Osteoblast (primary cell): ENCODE results near the gene TTC28. TPM values are rescaled to one million over a fixed set of nuclear protein-coding genes. Genes with fewer than 3 reads are reported as not detected.

Source experiments
- DNase-seq: peaks from one replicate; pipeline ENCODE4 v3.0.0; 2011; ENCODE audit warnings: low spot score, mixed read lengths; ENCODE audit not compliant: insufficient read length; ENCODE audit errors: missing footprints
- H2AFZ ChIP-seq: 2 replicates; pipeline ENCODE4 v1.6.0; 2011; ENCODE audit warnings: mild to moderate bottlenecking, low read length
- H3K27ac ChIP-seq: 2 replicates; pipeline ENCODE4 v1.5.1; 2011; ENCODE audit warnings: mild to moderate bottlenecking, low read depth, low read length, moderate library complexity
- H3K27me3 ChIP-seq: 2 replicates; pipeline ENCODE4 v1.6.0; 2012; ENCODE audit warnings: mild to moderate bottlenecking, control low read depth, inconsistent platforms, low read length, moderate library complexity; ENCODE audit not compliant: insufficient read depth
- H3K36me3 ChIP-seq: 2 replicates; pipeline ENCODE4 v1.5.1; 2011; ENCODE audit warnings: mild to moderate bottlenecking, low read length, control low read depth, moderate library complexity; ENCODE audit not compliant: insufficient read depth
- H3K4me1 ChIP-seq: 2 replicates; pipeline ENCODE4 v1.5.1; 2011; ENCODE audit warnings: mild to moderate bottlenecking, low read length, control low read depth, moderate library complexity; ENCODE audit not compliant: insufficient read depth
- H3K4me2 ChIP-seq: 2 replicates; pipeline ENCODE4 v1.6.0; 2011; ENCODE audit warnings: mild to moderate bottlenecking, low read length; ENCODE audit not compliant: insufficient read depth
- H3K4me3 ChIP-seq: fragments of 200-600 bp; sonication (generic); 3 replicates; pipeline ENCODE4 v1.5.1; 2012; ENCODE audit warnings: mild to moderate bottlenecking, low read length, inconsistent platforms; ENCODE audit not compliant: insufficient read depth
- H3K79me2 ChIP-seq: 2 replicates; pipeline ENCODE4 v1.6.0; 2012; ENCODE audit warnings: mild to moderate bottlenecking, low read length, control low read depth, inconsistent platforms; ENCODE audit not compliant: insufficient read depth
- H3K9me3 ChIP-seq: 2 replicates; pipeline ENCODE4 v1.5.1; 2011; ENCODE audit warnings: low read depth, low read length, control low read depth
- H4K20me1 ChIP-seq: 2 replicates; pipeline ENCODE4 v1.6.0; 2012; ENCODE audit warnings: mild to moderate bottlenecking, low read length, control low read depth; ENCODE audit not compliant: insufficient read depth
- total RNA-seq: library from RNA; depleted of rRNA; stranded (reverse); fragments of >200 nt; gene quantifications from 2 replicates; pipeline ENCODE4 v1.2.3, GENCODE V29; 2012
- TF ChIP-seq, protein P1 (sequence below): IDR thresholded peaks from 2 replicates; pipeline ENCODE4 v1.5.1; 2011; ENCODE audit warnings: mild to moderate bottlenecking, low read depth, low read length, moderate library complexity; ENCODE audit errors: extremely low read depth

TTC28 gene
- total RNA-seq, 1 donor: 48.1 TPM

DNA sequence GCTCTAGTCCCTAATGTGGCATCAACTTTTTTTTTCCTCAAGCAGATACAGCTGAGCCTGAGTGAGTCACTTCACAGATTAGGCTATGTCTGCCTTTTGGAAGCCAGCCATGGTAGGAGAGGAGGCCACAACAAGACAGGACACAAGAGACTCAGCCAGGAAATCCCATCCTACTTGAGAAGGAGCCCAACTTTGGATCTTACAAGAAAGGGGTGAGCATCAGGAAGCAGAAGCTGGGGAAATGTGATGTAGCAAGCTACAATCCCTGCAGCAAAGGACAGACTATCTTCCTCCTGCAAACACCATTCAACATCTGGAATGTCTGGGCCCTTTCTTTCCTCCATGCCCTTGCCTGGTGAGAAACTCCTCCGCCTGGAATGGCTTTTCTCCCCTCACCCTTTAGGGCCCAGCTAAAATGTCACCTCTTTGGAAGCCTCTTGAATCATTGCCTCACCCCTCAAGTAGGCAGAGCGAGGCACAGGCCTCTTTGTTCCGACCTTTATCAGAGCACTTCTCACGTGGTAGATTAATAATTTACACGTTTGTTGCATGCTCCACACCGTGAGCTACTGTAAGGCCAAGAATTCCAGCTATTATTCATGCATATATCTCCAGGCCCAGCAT, 604.2 kb downstream of the TTC28 start:
- Histone ChIP-seq H3K79me2 (no peaks in the 10 kb centered on the region), H3K27me3 (no peaks in the 10 kb centered on the region), H2AFZ (no peak overlapping the region), H3K4me1 (peaks cover 7% of the 10 kb centered on the region), H3K4me3 (no peak overlapping the region), H3K9me3 (no peaks in the 10 kb centered on the region), H3K27ac (no peak overlapping the region), H4K20me1 (no peaks in the 10 kb centered on the region), H3K36me3 (no peaks in the 10 kb centered on the region), H3K4me2 (peak overlapping the region; percentile 7)
- TF ChIP-seq, protein P1, sequence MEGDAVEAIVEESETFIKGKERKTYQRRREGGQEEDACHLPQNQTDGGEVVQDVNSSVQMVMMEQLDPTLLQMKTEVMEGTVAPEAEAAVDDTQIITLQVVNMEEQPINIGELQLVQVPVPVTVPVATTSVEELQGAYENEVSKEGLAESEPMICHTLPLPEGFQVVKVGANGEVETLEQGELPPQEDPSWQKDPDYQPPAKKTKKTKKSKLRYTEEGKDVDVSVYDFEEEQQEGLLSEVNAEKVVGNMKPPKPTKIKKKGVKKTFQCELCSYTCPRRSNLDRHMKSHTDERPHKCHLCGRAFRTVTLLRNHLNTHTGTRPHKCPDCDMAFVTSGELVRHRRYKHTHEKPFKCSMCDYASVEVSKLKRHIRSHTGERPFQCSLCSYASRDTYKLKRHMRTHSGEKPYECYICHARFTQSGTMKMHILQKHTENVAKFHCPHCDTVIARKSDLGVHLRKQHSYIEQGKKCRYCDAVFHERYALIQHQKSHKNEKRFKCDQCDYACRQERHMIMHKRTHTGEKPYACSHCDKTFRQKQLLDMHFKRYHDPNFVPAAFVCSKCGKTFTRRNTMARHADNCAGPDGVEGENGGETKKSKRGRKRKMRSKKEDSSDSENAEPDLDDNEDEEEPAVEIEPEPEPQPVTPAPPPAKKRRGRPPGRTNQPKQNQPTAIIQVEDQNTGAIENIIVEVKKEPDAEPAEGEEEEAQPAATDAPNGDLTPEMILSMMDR: no peak
- DNase-seq: peak; percentile 69

DNA sequence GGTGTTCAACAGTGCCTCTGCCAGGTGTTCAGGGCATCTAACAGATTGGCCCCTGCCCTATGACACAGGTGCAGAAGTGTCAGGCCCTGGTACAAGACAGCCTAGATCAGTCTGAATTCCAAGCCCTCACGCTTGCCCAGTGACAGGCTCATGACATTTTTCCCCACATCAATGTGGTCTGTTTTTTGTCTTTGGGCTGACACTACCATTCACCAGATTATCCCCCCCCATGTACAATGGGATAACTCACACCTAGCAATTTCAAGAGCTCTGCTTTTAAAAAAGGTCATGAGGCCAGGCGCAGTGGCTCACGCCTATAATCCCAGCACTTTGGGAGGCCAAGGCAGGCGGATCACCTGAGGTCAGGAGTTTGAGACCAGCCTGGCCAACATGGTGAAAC, 605.1 kb downstream of the TTC28 start:
- no peaks in the 10 kb centered on the region for H3K36me3 ChIP-seq
- H2AFZ ChIP-seq: no peak overlapping the region
- no peak for DNase-seq
- no peak overlapping the region for H3K4me3 ChIP-seq
- TF ChIP-seq, protein P1: no peak
- no peaks in the 10 kb centered on the region for H3K27me3 ChIP-seq
- no peaks in the 10 kb centered on the region for H3K9me3 ChIP-seq
- H3K27ac ChIP-seq: no peak overlapping the region
- H4K20me1 ChIP-seq: no peaks in the 10 kb centered on the region
- peaks cover 10% of the 10 kb centered on the region for H3K4me1 ChIP-seq
- no peaks in the 10 kb centered on the region for H3K79me2 ChIP-seq
- H3K4me2 ChIP-seq: no peak overlapping the region

DNA sequence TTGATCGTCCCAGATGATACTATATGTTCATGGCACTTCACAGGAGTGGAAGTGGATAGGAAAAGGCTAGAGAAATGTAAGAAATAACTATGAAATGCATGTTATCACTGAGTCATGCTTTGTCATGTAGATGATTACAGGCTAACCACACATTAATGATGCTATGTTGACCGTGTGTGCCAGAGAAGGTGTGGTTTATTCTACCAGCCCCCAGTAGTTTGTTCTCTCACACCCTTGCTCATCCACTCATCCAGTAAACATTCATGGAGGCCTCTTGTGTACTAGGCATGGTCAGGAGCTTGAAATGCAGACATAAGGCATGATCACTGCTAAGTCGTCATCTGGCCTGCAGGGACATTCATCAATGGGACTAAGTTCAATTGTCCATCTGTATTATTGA, 607.6 kb downstream of the TTC28 start:
- no peak overlapping the region for H3K27ac ChIP-seq
- no peaks in the 10 kb centered on the region for H3K9me3 ChIP-seq
- no peaks in the 10 kb centered on the region for H4K20me1 ChIP-seq
- H3K4me2 ChIP-seq: no peak overlapping the region
- no peaks in the 10 kb centered on the region for H3K79me2 ChIP-seq
- H3K4me3 ChIP-seq: no peak overlapping the region
- peaks cover 17% of the 10 kb centered on the region for H3K4me1 ChIP-seq
- H3K36me3 ChIP-seq: no peaks in the 10 kb centered on the region
- TF ChIP-seq, protein P1: no peak
- no peak overlapping the region for H2AFZ ChIP-seq
- H3K27me3 ChIP-seq: no peaks in the 10 kb centered on the region
- peak; percentile 15 for DNase-seq

DNA sequence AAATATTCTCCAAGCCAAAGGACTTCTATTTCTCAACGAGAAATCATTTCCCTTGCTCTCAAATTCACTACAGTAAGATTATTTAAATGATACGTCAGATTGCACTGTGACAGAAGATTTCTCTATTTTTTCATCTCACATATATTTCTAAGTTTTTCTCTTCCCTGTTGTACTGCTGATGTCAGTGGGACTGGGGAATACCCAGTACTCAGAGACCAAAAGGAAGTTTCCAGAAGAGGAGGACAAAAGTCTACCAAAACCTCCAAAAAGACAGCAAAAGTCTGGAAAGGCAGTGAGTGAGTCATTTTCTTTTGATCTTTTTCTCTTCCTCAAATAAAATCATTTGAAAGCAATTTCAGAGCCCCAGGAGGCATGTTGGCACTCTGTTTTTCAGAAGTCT, 610.8 kb downstream of the TTC28 start:
- Histone ChIP-seq H3K4me2 (no peak overlapping the region), H3K4me3 (no peak overlapping the region), H3K79me2 (no peaks in the 10 kb centered on the region), H3K4me1 (peaks cover 18% of the 10 kb centered on the region), H3K9me3 (no peaks in the 10 kb centered on the region), H3K27ac (no peak overlapping the region), H2AFZ (no peak overlapping the region), H4K20me1 (no peaks in the 10 kb centered on the region), H3K36me3 (no peaks in the 10 kb centered on the region), H3K27me3 (no peaks in the 10 kb centered on the region)
- TF ChIP-seq, protein P1: no peak
- DNase-seq: no peak
